ENCODE measurements around the gene VPS37B.

VPS37B gene

GRCh38 chr12:122837306-122838265 is 58.3 kb downstream of the VPS37B start:
- DNase-seq: no peak

- no peak for DNase-seq
These were observed 59.6 kb downstream of the VPS37B start for GRCh38 chr12:122836027-122836921.

- DNase-seq: no peak
These were observed 60.2 kb downstream of the VPS37B start for GRCh38 chr12:122835750-122836026.

GRCh38 chr12:122834921-122835749 is 60.8 kb downstream of the VPS37B start, which contains the start of gene HIP1R:
HIP1R (plus strand) TSS chr12:122835457; CDS start chr12:122835551, 94 bp downstream.
- peak in 1 of 2 experiments; percentile 18 for DNase-seq

GRCh38 chr12:122834104-122834920 is 61.6 kb downstream of the VPS37B start:
- peak; percentile 26 to 71 for DNase-seq

- peak in 1 of 2 experiments; percentile 54 for DNase-seq
These were observed 65.3 kb downstream of the VPS37B start for GRCh38 chr12:122830517-122831214.

- DNase-seq: no peak
These were observed 68.7 kb downstream of the VPS37B start for GRCh38 chr12:122827258-122827657.

GRCh38 chr12:122825773-122826724 is 69.9 kb downstream of the VPS37B start:
- no peak for DNase-seq

- DNase-seq: no peak
These were observed 72.5 kb downstream of the VPS37B start for GRCh38 chr12:122823429-122823828.

GRCh38 chr12:122820838-122821271 is 75.1 kb downstream of the VPS37B start:
- no peak for DNase-seq

- no peak for DNase-seq
These were observed 75.8 kb downstream of the VPS37B start for GRCh38 chr12:122820138-122820537.

- no peak for DNase-seq
These were observed 76.6 kb downstream of the VPS37B start for GRCh38 chr12:122819209-122819785.

All from SW 1271 (cell line).